Measurements from ENCODE around the gene COQ6. TPM values are rescaled to one million over a fixed set of nuclear protein-coding genes. Genes with fewer than 3 reads are reported as not detected.

The COQ6 gene
- total RNA-seq (ENCODE audit: unreplicated experiment), result 22.9 TPM
- long read RNA-seq, transcript COQ6-201 (12 exons, 2,118 nt), result major isoform, 10 of 20 reads
- long read RNA-seq, partial matches to known transcripts, result 1 of 20 reads
- long read RNA-seq, other reads (novel, unspliced or antisense), result 4 of 20 reads

GRCh38 chr14:73949752-73950734 lies at the start of gene COQ6, which contains the start of gene FAM161B:
TSS of gene COQ6 (plus strand) at chr14:73950302. CDS start at chr14:73950333, 31 bp downstream.
TSS of gene FAM161B (minus strand) at chr14:73950094. CDS start at chr14:73950026, 68 bp downstream.
- Mint-ChIP-seq H3K4me1 (ENCODE audit: unreplicated experiment) (peaks cover 9% of the 10 kb centered on the region), H3K4me3 (ENCODE audit: unreplicated experiment) (peak within 1 kb of the TSS; percentile 94), H3K9me3 (ENCODE audit: unreplicated experiment) (no peaks in the 10 kb centered on the region), H3K27ac (ENCODE audit: unreplicated experiment) (peak within 1 kb of the TSS; percentile 98), H3K27me3 (ENCODE audit: unreplicated experiment) (peaks cover 7% of the 10 kb centered on the region), H3K36me3 (ENCODE audit: low read depth, unreplicated experiment) (peaks cover 10% of the 10 kb centered on the region)
- TF ChIP-seq CTCF (IDR thresholded peaks at IDR 0.05; ENCODE audit: unreplicated experiment), result no peak
- DNase-seq (ENCODE audit: low spot score), result peak; percentile 82

- no peak overlapping the region for H3K27ac Mint-ChIP-seq (ENCODE audit: unreplicated experiment)
- DNase-seq (ENCODE audit: low spot score), result no peak
- H3K27me3 Mint-ChIP-seq (ENCODE audit: unreplicated experiment), result no peaks in the 10 kb centered on the region
- no peak for TF ChIP-seq CTCF (IDR thresholded peaks at IDR 0.05; ENCODE audit: unreplicated experiment)
- H3K36me3 Mint-ChIP-seq (ENCODE audit: low read depth, unreplicated experiment), result peaks cover 20% of the 10 kb centered on the region
- no peak overlapping the region for H3K4me3 Mint-ChIP-seq (ENCODE audit: unreplicated experiment)
- H3K4me1 Mint-ChIP-seq (ENCODE audit: unreplicated experiment), result peaks cover under 1% of the 10 kb centered on the region
- no peaks in the 10 kb centered on the region for H3K9me3 Mint-ChIP-seq (ENCODE audit: unreplicated experiment)
These were observed 47.1 kb upstream of the COQ6 start for GRCh38 chr14:73903028-73903427.

- H3K9me3 Mint-ChIP-seq (ENCODE audit: unreplicated experiment), result no peaks in the 10 kb centered on the region
- peaks cover 58% of the 10 kb centered on the region for H3K36me3 Mint-ChIP-seq (ENCODE audit: low read depth, unreplicated experiment)
These were observed 40.4 kb upstream of the COQ6 start for GRCh38 chr14:73909681-73910080.

GRCh38 chr14:73913256-73913655 lies 36.8 kb upstream of the COQ6 start:
- no peak for DNase-seq (ENCODE audit: low spot score)
- TF ChIP-seq CTCF (IDR thresholded peaks at IDR 0.05; ENCODE audit: unreplicated experiment), result no peak
- H3K36me3 Mint-ChIP-seq (ENCODE audit: low read depth, unreplicated experiment), result peaks cover 47% of the 10 kb centered on the region
- H3K27me3 Mint-ChIP-seq (ENCODE audit: unreplicated experiment), result no peaks in the 10 kb centered on the region
- H3K4me3 Mint-ChIP-seq (ENCODE audit: unreplicated experiment), result no peak overlapping the region
- no peaks in the 10 kb centered on the region for H3K4me1 Mint-ChIP-seq (ENCODE audit: unreplicated experiment)
- H3K27ac Mint-ChIP-seq (ENCODE audit: unreplicated experiment), result no peak overlapping the region
- no peaks in the 10 kb centered on the region for H3K9me3 Mint-ChIP-seq (ENCODE audit: unreplicated experiment)

More at GRCh38 chr14:73909681-73910080, 40.4 kb upstream of the COQ6 start:
- H3K27me3 Mint-ChIP-seq (ENCODE audit: unreplicated experiment), result no peaks in the 10 kb centered on the region
- no peaks in the 10 kb centered on the region for H3K4me1 Mint-ChIP-seq (ENCODE audit: unreplicated experiment)
- TF ChIP-seq CTCF (IDR thresholded peaks at IDR 0.05; ENCODE audit: unreplicated experiment), result no peak
- H3K27ac Mint-ChIP-seq (ENCODE audit: unreplicated experiment), result no peak overlapping the region
- DNase-seq (ENCODE audit: low spot score), result no peak
- peak overlapping the region; percentile 26 for H3K4me3 Mint-ChIP-seq (ENCODE audit: unreplicated experiment)

Data from endothelial cell (in vitro differentiated cells).